ENCODE measurements around the gene PPP1R7.

The PPP1R7 gene

GRCh38 chr2:241224018-241224850 lies 74.0 kb downstream of the PPP1R7 start:
- H3K4me2 ChIP-seq (ENCODE audit: insufficient read depth, low read length), result no peak overlapping the region
- H3K36me3 ChIP-seq (ENCODE audit: insufficient read depth, low read length), result peaks cover 35% of the 10 kb centered on the region
- H3K4me3 ChIP-seq (ENCODE audit: low read depth in 1 of 2, low read length in 2 of 2), result no peak overlapping the region
- DNase-seq (no peak), ATAC-seq (ENCODE audit: insufficient read depth, low read depth) (peak; percentile 20; the same call in 1 of the 3 replicates)
- no peaks in the 10 kb centered on the region for H3K79me2 ChIP-seq (ENCODE audit: insufficient read depth, low read length)
- no peak for TF ChIP-seq CTCF (IDR thresholded peaks at IDR 0.05; ENCODE audit: borderline replicate concordance, extremely low read depth, low read length, poor library complexity, severe bottlenecking)
- TF ChIP-seq EZH2 (IDR thresholded peaks at IDR 0.05; ENCODE audit: borderline replicate concordance, low read depth, low read length, severe bottlenecking), result no peak
- no peak overlapping the region for H3K27ac ChIP-seq (ENCODE audit: low read length)
- no peak overlapping the region for H2AFZ ChIP-seq (ENCODE audit: low read depth, low read length)
- peaks cover 14% of the 10 kb centered on the region for H4K20me1 ChIP-seq (ENCODE audit: insufficient read depth, low read length)
- no peaks in the 10 kb centered on the region for H3K9me3 ChIP-seq (ENCODE audit: insufficient read depth, low read length, severe bottlenecking)
- no peaks in the 10 kb centered on the region for H3K4me1 ChIP-seq (ENCODE audit: insufficient read depth, low read length)
- no peaks in the 10 kb centered on the region for H3K27me3 ChIP-seq (ENCODE audit: insufficient read depth, low read length, poor library complexity)
- H3K9ac ChIP-seq (ENCODE audit: low read depth, low read length), result no peak overlapping the region

DNA sequence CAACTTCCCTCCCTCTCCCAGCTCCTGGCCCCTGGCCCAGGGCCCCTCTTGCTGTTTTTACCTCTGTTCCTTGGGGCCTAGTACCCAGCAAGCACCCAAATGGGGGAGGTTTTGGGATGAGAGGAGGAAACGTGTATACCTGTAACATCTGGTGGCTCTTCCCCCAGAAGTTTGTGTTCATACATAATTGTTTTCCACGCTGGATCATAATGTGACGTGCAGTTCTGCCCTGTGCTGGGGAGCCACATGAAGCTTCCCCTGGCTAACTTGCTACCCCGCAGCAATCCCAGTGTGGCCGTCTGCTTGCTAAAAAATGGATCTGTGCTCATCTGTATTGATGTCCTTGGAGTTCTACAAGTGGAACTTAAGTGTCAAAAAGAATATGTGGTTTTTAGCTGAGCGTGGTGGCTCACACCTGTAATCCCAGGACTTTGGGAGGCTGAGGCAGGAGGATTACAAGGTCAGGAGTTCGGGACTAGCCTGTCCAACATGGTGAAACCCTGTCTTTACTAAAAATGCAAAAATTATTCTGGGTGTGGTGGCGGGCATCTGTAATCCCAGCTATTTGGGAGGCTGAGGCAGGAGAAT lies 74.7 kb downstream of the PPP1R7 start:
- H3K9ac ChIP-seq (ENCODE audit: low read depth, low read length), result no peak overlapping the region

GRCh38 chr2:241225545-241225944 lies 75.3 kb downstream of the PPP1R7 start:
- H3K4me3 ChIP-seq (ENCODE audit: low read depth in 1 of 2, low read length in 2 of 2), result no peak overlapping the region
- peaks cover 17% of the 10 kb centered on the region for H4K20me1 ChIP-seq (ENCODE audit: insufficient read depth, low read length)
- H3K9me3 ChIP-seq (ENCODE audit: insufficient read depth, low read length, severe bottlenecking), result no peaks in the 10 kb centered on the region
- H2AFZ ChIP-seq (ENCODE audit: low read depth, low read length), result no peak overlapping the region
- H3K9ac ChIP-seq (ENCODE audit: low read depth, low read length), result no peak overlapping the region
- DNase-seq (no peak), ATAC-seq (ENCODE audit: insufficient read depth, low read depth) (no peak)
- H3K27ac ChIP-seq (ENCODE audit: low read length), result no peak overlapping the region
- TF ChIP-seq CTCF (IDR thresholded peaks at IDR 0.05; ENCODE audit: borderline replicate concordance, extremely low read depth, low read length, poor library complexity, severe bottlenecking) (no peak), EZH2 (IDR thresholded peaks at IDR 0.05; ENCODE audit: borderline replicate concordance, low read depth, low read length, severe bottlenecking) (no peak)
- no peaks in the 10 kb centered on the region for H3K27me3 ChIP-seq (ENCODE audit: insufficient read depth, low read length, poor library complexity)
- no peaks in the 10 kb centered on the region for H3K79me2 ChIP-seq (ENCODE audit: insufficient read depth, low read length)
- peaks cover 48% of the 10 kb centered on the region for H3K36me3 ChIP-seq (ENCODE audit: insufficient read depth, low read length)
- no peak overlapping the region for H3K4me2 ChIP-seq (ENCODE audit: insufficient read depth, low read length)
- no peaks in the 10 kb centered on the region for H3K4me1 ChIP-seq (ENCODE audit: insufficient read depth, low read length)

More for the DNA sequence above, 74.7 kb downstream of the PPP1R7 start:
- H3K9me3 ChIP-seq (ENCODE audit: insufficient read depth, low read length, severe bottlenecking), result no peaks in the 10 kb centered on the region
- H2AFZ ChIP-seq (ENCODE audit: low read depth, low read length), result no peak overlapping the region
- H3K4me3 ChIP-seq (ENCODE audit: low read depth in 1 of 2, low read length in 2 of 2), result no peak overlapping the region
- no peak overlapping the region for H3K27ac ChIP-seq (ENCODE audit: low read length)
- ATAC-seq (ENCODE audit: insufficient read depth, low read depth) (no peak), DNase-seq (no peak)
- H3K79me2 ChIP-seq (ENCODE audit: insufficient read depth, low read length), result no peaks in the 10 kb centered on the region
- peaks cover 14% of the 10 kb centered on the region for H4K20me1 ChIP-seq (ENCODE audit: insufficient read depth, low read length)
- no peaks in the 10 kb centered on the region for H3K4me1 ChIP-seq (ENCODE audit: insufficient read depth, low read length)
- no peaks in the 10 kb centered on the region for H3K27me3 ChIP-seq (ENCODE audit: insufficient read depth, low read length, poor library complexity)
- H3K36me3 ChIP-seq (ENCODE audit: insufficient read depth, low read length), result peaks cover 42% of the 10 kb centered on the region
- H3K4me2 ChIP-seq (ENCODE audit: insufficient read depth, low read length), result no peak overlapping the region
- TF ChIP-seq CTCF (IDR thresholded peaks at IDR 0.05; ENCODE audit: borderline replicate concordance, extremely low read depth, low read length, poor library complexity, severe bottlenecking) (no peak), EZH2 (IDR thresholded peaks at IDR 0.05; ENCODE audit: borderline replicate concordance, low read depth, low read length, severe bottlenecking) (no peak)

All from DND-41 (cell line).